NCI-H1436 treated with DMSO at 0.1 percent for 48 hours (cell line): ENCODE data around the gene DAGLB.
A peak's percentile ranks its signal among the peaks of the same experiment; 100 is the strongest.
"Not testable (repeated sequence)": the region's sequence is repeated elsewhere in the genome, so short reads cannot be mapped to it uniquely, and the experiment has no call there.

Source experiments
- DNase-seq: peaks from one replicate; lab custom pipeline; 2025; lab: John Stamatoyannopoulos, UW

DAGLB gene, protein sequence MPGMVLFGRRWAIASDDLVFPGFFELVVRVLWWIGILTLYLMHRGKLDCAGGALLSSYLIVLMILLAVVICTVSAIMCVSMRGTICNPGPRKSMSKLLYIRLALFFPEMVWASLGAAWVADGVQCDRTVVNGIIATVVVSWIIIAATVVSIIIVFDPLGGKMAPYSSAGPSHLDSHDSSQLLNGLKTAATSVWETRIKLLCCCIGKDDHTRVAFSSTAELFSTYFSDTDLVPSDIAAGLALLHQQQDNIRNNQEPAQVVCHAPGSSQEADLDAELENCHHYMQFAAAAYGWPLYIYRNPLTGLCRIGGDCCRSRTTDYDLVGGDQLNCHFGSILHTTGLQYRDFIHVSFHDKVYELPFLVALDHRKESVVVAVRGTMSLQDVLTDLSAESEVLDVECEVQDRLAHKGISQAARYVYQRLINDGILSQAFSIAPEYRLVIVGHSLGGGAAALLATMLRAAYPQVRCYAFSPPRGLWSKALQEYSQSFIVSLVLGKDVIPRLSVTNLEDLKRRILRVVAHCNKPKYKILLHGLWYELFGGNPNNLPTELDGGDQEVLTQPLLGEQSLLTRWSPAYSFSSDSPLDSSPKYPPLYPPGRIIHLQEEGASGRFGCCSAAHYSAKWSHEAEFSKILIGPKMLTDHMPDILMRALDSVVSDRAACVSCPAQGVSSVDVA

DNA sequence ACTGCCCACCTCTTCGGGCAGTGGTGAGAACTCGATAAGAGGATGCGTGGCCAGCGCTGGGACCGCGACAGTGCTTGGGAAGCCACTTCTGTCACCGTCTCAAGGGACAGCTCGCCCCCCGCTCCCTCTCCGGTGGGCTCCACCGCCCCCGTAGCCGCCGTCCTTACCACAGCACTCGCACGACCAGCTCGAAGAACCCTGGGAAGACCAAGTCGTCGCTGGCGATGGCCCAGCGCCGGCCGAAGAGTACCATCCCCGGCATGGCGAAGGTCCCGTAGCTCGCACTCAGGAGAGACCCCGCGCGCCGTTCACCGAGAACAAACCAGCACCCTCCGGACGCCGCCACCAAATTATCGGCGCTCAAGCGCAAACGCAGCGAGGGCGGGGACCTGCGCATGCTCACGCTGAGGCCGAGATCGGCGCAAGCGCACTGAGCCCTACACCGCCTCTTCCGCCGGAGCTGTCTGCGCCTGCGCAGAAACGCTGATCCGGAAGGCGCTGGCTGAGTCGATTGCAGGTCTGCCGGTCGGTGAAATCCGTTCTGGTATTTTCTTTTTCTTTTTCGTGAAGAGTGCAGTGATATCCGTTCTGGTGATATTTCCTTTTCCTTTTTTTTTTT, at the start of gene DAGLB:
Gene DAGLB (minus strand): TSS at position 374 of the 619 bp plus-strand sequence. CDS start 112 bp downstream, at position 262.
- DNase-seq, result peak; percentile 44

DNA sequence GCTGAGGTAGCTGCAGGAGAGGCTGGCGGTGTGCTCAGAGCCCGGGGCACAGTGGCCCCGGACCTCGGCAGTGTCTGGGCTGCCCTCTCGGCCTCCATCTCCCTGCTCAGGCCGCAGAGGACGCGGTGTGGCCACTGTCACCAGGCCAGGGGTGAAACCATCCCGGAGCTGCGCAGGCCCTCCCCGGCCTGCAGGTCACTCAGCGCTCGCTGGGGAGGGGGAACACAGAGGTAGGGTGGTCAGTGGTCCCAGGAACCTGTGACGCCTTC, 49.8 kb upstream of the DAGLB start:
- no peak for DNase-seq

DNA sequence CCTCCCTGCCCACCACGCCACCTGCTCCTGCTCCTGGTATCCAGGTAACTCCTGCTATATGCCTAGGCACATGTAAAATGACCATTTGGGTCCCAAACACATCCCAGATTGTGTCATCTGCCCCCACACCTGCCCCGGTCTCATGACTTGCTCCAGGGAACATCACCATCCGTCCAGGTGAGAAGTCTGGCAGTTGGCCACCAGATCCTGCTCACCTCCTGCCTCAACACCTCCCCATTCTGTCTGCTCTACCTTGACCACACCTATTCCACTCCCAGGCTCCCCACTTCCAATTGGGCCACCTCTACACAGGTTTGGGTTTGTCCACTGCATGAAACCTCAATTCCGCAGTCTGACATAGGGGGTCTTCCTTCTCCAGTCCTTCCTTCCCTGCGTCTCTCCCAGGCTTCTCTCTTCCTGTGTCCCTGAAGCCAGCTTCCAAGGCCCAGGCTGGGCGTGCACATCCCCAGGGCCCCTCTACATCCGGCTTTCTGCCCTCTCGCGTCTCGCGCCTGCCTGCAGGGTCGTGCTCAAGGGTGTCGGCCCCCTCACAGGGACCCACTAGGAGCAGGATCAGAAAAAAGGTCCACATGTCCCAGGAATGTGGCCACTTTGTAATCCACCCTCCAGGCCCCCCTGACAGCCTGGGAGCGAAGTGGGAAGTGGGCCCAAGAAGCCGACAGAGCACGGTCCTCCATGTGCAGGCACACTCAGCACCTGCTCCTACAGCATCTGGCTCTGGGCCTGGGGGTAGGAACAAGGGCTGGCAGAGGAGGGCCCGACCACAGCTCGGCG, 49.3 kb upstream of the DAGLB start:
- no peak for DNase-seq

DNA sequence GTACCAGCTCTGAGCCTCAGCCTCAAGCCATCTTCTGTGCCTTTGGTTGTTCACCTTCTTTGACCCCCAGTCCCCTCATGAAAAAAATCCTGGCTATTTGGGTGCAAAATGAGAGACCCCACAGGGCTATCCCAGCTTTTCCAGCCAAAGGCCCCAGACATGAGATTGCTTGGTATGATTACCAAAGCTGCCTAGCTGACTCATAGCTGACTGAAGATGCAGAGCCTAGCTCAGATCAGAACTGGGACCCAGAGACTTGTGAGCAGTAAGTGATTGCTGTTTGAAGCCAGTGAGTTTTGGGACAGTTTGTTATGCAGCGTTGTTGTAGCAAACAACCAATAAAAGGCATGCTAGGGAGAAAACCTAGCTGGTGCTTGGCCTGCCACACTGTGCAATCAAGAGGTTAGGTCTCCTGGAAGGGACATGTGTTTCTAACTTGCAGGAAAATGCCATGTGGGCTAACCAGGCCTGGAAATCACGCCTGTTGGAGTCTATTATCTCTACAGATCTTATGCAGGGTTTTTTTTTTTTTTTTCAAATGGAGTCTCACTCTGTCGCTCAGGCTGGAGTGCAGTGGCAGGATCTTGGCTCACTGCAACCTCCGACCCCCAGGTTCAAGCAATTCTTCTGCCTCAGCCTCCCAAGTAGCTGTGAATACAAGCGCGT, 48.0 kb upstream of the DAGLB start:
- DNase-seq, result no peak

DNA sequence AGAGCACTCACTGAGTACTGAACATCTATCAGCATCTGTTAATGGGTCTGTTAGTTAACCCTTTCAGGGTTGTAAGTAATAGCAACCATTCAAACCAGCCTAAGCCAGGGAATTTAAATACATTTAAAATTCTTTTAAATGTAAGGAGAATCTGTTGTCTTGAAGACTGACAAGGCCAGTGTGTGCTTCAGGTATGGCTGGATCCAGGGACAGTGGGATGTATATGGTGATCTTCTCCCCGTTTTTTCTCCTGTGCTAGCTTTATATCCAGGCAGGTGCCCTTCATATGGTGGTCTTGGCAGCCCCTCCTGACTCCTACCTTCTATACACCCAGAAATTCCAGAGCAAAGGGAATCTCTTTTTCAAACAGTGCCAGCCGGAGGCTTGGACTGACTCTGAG, 46.6 kb upstream of the DAGLB start:
- no peak for DNase-seq

DNA sequence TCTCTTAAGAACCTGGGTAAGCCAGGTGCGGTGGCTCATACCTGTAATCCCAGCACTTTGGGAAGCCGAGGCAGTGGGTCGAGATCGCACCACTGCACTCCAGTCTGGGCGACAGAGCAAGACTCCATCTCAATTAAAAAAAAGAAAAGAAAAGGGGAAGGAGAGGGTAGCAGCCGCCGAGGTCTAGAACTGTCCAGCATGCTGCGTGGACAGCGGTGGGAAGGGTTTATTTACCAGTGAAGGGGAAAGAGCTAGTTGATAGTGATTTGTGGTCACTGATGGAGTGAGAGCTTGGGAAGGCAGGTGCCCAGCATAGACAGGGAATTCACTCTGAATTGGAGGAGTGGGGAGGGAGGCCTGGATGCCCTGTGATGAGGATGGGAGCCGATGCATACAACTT, 43.4 kb upstream of the DAGLB start:
- DNase-seq, result no peak

DNA sequence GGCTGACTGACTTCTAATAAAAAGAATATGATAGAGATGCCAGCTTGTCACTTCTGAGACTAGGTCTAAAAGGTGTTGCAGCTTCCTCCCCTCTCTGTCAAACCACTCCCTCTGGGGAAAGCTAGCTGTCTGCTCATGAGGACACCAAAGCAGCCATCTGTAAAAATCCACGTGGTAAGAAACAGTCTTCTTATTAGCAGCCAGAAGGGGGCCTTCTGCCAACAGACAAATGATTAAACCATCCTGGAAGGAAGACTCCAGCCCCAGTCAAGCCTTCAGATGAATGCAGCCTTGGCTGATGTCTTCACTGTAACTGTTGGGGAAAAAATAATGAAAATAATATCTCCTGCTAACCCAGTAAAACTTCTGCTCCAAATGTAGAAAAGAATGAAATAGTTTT, 41.9 kb upstream of the DAGLB start:
- no peak for DNase-seq

DNA sequence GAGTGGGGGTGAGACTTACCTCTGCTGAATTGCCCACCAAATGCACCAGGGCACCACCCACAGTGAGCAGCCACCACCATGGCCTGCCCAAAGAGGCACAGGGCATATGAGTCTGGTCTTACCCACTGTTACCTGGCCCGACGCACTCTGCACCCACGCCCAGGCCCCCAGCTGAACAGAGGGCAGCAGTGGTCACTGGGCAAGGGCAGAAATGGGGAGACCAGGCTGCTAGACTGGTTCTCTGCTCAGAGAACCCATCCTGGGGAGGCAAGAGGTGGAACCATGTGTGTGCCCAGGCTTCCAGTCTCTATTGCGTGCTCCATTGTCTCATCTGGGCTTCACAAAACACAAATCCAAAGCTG, 39.4 kb upstream of the DAGLB start:
- DNase-seq, result no peak

DNA sequence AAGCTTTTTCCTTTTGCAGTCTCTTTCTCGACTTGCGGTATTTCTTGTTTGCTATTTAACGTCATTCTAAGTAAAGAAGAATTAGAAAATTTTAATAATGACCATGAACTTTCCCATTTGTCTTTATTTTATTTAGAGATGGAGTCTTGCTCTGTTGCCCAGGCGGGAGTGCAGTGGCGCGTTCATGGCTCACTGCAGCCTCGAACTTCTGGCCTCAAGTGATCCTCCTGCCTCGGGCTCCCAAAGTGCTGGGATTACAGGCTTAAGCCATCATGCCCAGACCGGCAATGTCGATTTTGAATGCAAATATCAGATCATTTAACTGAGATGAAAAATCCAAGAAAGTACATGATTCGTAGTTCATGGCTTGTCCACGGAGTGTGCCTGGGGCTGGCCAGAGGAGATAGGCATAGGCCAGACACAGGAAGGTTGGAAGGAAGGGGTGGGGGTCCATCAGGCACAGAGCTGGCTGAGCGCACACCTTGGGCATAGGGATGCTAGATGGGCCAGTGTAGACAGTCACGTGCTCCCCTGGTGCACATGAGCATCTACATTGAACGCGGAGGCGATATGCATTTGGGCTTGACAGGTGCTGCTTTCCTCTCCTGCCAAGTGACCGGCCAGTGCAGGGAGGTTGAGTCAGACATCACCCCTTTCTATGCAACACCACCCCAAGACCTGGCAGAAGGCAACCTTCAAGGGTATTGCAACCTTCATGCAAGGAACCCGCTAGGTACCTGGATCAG, 38.9 kb upstream of the DAGLB start:
- no peak for DNase-seq

DNA sequence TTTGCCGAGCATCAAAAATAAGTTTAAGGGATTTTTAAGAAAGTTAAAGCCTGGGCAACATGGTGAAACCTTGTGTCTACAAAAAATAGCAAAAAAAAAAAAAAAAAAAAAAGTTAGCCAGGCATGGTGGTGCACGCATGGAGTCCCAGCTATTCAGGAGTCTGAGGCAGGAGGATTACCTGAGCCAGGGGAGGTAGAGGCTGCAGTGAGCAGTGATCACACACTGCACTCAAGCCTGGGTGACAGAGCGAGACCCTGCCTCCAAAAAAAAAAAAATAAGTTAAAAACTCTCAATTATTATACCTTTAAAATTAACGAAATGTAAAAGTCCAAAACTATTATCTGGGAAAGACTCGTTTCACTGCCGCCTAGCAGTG, 35.0 kb upstream of the DAGLB start:
- no peak for DNase-seq

DNA sequence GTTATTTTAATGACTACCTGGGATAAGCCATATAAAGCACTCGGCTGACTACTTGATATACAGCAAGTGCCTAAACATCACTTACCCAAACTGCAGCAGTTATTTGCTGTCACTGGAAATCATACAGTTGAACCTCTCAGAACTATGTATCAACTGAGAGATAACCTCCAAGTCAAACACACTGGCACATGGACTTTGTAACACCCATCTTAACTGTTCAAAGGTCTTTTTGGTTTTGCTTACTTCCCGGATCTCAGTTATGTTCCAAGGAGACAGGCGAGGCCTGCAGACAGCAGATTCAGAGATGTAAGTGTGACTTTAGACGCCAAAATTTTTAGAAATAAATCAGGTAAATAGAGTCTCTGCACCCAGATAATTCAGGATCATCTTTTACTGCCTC, 34.6 kb upstream of the DAGLB start:
- no peak for DNase-seq

DNA sequence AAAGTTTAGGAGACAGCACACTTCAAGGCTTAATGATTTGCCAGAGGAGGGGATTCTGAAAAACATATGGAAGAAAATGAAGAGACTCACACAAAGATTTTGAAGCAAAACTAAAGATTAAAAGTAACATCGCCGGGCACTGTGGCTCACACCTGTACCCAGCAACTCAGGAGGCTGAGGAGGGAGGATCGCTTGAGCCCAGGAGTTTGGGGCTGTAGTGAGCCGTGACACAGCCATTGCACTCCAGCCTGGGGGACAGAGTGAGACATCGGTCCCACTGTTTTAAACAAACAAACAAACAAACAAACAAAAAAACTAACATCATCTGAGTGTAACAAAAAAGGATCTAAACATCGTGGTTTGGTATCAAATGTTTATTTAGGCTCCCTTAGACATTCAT, 33.7 kb upstream of the DAGLB start:
- no peak for DNase-seq

DNA sequence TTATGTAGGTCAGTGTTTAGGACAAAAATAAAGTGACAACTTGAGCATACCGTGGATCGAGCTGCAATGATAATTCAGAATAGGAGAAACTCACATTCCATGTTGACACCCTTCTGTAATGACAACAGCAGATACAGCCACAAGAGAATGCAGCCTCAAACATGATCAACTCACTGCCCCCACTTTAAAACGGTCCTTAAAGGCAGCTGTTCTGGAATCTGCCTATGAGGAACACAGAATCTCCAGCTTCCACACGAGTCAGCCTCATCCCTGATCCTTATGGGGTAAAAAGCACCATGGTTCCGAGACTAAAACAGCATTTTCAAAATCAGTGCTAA, 32.5 kb upstream of the DAGLB start:
- DNase-seq, result no peak

DNA sequence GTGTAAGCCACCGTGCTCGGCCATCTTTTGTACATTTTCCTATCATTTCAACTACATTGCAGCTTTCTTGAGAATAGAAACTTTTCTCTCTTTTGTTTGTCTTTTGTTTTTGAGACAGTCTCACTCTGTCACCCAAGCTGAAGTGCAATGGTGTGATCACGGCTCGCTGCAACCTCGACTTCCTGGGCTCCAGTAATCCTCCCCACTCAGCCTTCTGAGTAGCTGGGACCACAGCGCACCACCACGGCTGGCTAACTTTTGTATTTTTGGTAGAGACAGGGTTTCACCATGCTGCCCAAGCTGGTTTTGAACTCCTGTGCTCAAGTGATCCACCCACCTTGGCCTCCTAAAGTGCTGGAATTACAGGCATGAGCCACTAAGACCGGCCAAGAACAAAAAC, 31.3 kb upstream of the DAGLB start:
- DNase-seq, result no peak

DNA sequence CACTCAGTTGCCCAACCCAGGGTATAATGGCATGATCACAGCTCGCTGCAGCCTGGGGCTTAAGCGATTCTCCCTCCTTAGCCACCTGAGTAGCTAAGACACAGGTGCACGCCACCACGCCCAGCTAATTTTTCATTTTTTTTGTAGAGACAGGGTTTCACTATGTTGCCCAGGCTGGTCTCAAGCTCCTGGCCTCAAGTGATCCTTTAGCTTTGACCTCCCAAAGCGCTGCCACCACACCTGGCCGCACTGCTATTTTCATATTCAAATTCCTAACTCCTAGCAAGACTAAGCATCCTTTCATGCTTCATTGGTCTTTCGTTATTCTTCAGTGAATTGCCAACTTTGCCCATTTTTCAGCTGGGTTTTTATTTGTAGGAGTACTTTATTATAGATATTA, 30.4 kb upstream of the DAGLB start:
- no peak for DNase-seq

DNA sequence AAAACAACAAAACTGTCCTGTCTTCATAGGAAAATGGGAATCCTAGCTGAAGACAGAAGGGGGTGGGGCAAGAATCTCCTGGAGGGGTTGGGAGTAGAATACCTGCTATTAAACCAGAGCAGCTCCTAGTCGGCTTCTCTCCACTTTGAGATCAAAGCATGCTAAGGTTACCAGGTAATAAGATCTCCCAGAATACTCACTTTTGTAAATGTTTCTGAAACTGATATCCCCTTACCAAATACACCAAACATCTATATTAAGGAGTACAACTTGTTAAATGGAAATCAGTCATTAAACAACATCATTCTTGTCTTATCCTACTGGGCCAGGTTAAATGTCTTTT, 29.5 kb upstream of the DAGLB start:
- no peak for DNase-seq

DNA sequence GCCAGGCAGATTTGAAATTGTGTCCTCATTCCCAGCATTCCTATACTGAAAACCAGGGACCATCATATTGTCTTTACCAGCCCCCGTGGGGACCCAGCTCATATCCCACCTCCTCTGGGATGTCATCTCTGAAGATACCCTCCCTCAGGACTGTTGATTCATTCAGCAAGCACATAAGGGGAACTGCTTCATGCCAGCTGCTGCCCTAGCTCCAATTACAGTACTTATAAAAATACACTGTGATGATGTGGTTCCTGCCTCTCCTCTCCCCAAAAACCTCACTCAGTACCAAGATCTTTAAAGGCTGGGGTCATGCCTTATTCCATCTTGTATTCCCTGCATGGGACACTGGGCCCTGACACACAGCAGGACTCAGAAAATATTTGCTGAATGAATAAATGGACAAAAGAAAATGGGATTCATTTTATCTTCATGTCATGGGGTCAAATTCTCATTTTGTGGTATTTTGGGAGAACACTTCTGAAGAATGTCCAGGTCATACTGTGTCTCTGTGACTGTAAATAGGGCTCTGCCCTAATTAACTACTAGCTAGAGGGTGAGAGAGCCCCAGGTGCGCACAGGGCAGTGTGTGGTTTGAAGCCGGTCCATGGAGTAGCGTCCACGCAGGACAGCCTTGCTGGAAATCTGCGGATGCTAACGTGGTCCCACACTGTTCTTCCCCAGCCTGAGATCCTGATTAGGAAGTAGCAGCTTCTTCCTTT, 29.0 kb upstream of the DAGLB start:
- DNase-seq, result no peak

DNA sequence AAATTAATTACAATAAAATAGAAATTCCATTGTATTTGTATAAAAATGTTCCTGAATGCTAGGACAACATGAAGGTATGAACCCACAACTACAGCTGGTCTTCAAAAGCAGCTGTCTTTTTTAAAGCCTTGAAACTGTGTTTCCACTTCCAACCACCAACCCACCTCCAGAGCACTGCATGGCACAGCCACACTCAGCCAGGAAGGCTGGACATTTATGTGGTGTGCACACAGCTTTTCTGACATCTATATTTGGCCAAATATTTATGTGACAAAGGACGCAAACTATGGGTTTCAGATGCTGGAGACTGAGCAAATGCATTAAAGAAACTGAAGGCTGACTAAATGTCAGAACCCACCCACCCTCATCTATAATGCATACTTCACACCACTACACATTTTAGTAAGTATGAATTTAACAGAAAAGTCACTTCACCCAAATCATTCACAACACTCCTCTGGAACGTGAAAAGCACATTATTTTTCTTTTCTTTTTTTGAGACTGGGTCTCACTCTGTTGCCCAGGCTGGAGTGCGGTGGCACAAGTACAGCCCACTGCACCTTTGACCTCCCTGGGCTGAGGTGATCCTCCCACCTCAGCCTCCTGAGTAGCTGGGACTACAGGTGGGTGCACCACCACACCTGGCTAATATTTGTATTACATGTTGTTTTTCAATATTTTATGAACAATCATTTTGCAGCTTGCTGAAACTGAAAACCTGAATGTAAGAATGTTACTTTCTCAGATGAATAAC, 27.9 kb upstream of the DAGLB start:
- no peak for DNase-seq

DNA sequence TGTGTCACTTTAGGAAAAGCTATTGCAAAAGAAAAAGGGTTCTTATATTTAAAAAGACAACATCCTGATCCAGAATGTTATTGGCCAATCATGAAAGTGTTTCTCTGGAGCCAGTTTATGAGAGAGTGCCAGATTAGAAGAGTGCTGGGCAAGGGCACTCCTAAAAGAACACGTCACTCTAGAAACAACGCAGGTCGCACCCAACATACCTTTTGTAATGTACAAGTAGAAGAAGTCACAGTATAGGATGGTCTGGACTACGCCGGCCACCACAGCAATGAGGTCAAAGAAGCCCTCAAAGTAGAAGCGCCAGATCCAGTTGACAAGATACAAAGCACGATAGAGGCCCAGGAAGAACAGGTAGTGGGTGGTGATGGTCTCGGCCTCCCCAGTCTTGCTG, 18.1 kb upstream of the DAGLB start:
- no peak for DNase-seq

DNA sequence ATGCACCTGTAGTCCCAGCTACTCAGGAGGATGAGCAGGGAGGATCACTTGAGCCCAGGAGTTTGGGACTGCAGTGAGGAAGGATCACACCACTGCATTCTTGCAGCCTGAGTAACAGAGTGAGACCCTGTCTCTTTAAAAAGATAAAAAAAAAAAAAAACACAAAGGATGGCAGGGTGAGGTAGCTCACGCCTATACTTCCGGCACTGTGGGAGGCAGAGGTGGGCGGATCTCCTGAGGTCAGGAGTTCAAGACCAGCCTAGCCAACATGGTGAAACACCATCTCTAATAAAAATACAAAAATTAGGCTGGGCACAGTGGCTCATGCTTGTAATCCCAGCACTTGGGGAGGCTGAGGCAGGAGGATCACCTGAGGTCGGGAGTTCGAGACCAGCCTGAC, 15.9 kb upstream of the DAGLB start:
- DNase-seq, result not testable (repeated sequence)
